ENCODE data around the gene TNIK. TPM values are rescaled to one million over a fixed set of nuclear protein-coding genes. Genes with fewer than 3 reads are reported as not detected.

TNIK gene
- total RNA-seq, 1 donor from 2014 or later, result 2.5 TPM

- H3K9me3 Mint-ChIP-seq, result no peaks in the 10 kb centered on the region
- CTCF ChIA-PET, result no interaction called here
- no peak overlapping the region for H3K27ac Mint-ChIP-seq
- no peak overlapping the region for H3K4me3 Mint-ChIP-seq
- no peak for DNase-seq
- no peaks in the 10 kb centered on the region for H3K27me3 Mint-ChIP-seq
- intact Hi-C loops (cut with micrococcal nuclease), result no loop called here
- no peaks in the 10 kb centered on the region for H3K36me3 Mint-ChIP-seq (ENCODE audit: low read depth)
- ATAC-seq (ENCODE audit: low read depth), result no peak
- POLR2A ChIA-PET, result no interaction called here
- no peaks in the 10 kb centered on the region for H3K4me1 Mint-ChIP-seq
- no peak for TF ChIP-seq CTCF (IDR thresholded peaks at IDR 0.05)
Measured at GRCh38 chr3:171140246-171140645, 320.0 kb downstream of the TNIK start.

GRCh38 chr3:171138027-171138426 lies 322.2 kb downstream of the TNIK start:
- Mint-ChIP-seq H3K27ac (no peak overlapping the region), H3K4me3 (no peak overlapping the region), H3K27me3 (no peaks in the 10 kb centered on the region), H3K9me3 (no peaks in the 10 kb centered on the region), H3K4me1 (no peaks in the 10 kb centered on the region), H3K36me3 (ENCODE audit: low read depth) (no peaks in the 10 kb centered on the region)
- ATAC-seq (ENCODE audit: low read depth), result no peak
- POLR2A ChIA-PET, result no interaction called here
- CTCF ChIA-PET, result no interaction called here
- no peak for DNase-seq
- intact Hi-C loops (cut with micrococcal nuclease), result no loop called here
- TF ChIP-seq CTCF (IDR thresholded peaks at IDR 0.05), result no peak

GRCh38 chr3:171135549-171135948 lies 324.7 kb downstream of the TNIK start:
- Mint-ChIP-seq H3K27ac (no peak overlapping the region), H3K4me3 (no peak overlapping the region), H3K27me3 (no peaks in the 10 kb centered on the region), H3K4me1 (no peaks in the 10 kb centered on the region), H3K36me3 (ENCODE audit: low read depth) (no peaks in the 10 kb centered on the region), H3K9me3 (no peaks in the 10 kb centered on the region)
- POLR2A ChIA-PET, result no interaction called here
- CTCF ChIA-PET, result no interaction called here
- ATAC-seq (ENCODE audit: low read depth), result no peak
- TF ChIP-seq CTCF (IDR thresholded peaks at IDR 0.05), result no peak
- DNase-seq, result no peak
- intact Hi-C loops (cut with micrococcal nuclease), result no loop called here

- Mint-ChIP-seq H3K4me1 (no peaks in the 10 kb centered on the region), H3K4me3 (no peak overlapping the region), H3K27ac (no peak overlapping the region), H3K36me3 (ENCODE audit: low read depth) (no peaks in the 10 kb centered on the region), H3K9me3 (no peaks in the 10 kb centered on the region), H3K27me3 (no peaks in the 10 kb centered on the region)
- ATAC-seq (ENCODE audit: low read depth), result no peak
- no peak for DNase-seq
- POLR2A ChIA-PET, result no interaction called here
- TF ChIP-seq CTCF (IDR thresholded peaks at IDR 0.05), result no peak
- intact Hi-C loops (cut with micrococcal nuclease), result no loop called here
- CTCF ChIA-PET, result no interaction called here
Measured at GRCh38 chr3:171133796-171134569, 326.2 kb downstream of the TNIK start.

GRCh38 chr3:171133337-171133736 lies 326.9 kb downstream of the TNIK start:
- POLR2A ChIA-PET, result no interaction called here
- no peaks in the 10 kb centered on the region for H3K36me3 Mint-ChIP-seq (ENCODE audit: low read depth)
- CTCF ChIA-PET, result no interaction called here
- ATAC-seq (ENCODE audit: low read depth) (no peak), DNase-seq (no peak)
- H3K9me3 Mint-ChIP-seq, result no peaks in the 10 kb centered on the region
- no peak for TF ChIP-seq CTCF (IDR thresholded peaks at IDR 0.05)
- H3K27me3 Mint-ChIP-seq, result no peaks in the 10 kb centered on the region
- H3K27ac Mint-ChIP-seq, result no peak overlapping the region
- intact Hi-C loops (cut with micrococcal nuclease), result no loop called here
- H3K4me1 Mint-ChIP-seq, result no peaks in the 10 kb centered on the region
- H3K4me3 Mint-ChIP-seq, result no peak overlapping the region
